Testis (tissue), 2 donors: ENCODE measurements around the gene NRG2.

Experiments
- CTCF ChIP-seq, 3 experiments: fragments of 450-650 bp in 2 of 3; fragments of 200-600 bp in 1 of 3; sonication (generic) in 1 of 3; IDR thresholded peaks; one replicate each; pipeline ENCODE4 v1.5.1; 2016 to 2019; ENCODE audit warnings: antibody characterized with exemption in 3 of 3, mild to moderate bottlenecking in 2 of 3, moderate library complexity in 1 of 3
- POLR2A ChIP-seq: fragments of 450-650 bp; IDR thresholded peaks from one replicate; pipeline ENCODE4 v1.6.1; 2017; ENCODE audit warnings: antibody characterized with exemption, mild to moderate bottlenecking, moderate library complexity

- TF ChIP-seq CTCF (IDR thresholded peaks at IDR 0.05) (no peak), POLR2A (no peak)
These were observed 78.7 kb downstream of the NRG2 start for GRCh38 chr5:139964266-139964993.
